Measurements from ENCODE around the gene ADARB1. TPM values are rescaled to one million over a fixed set of nuclear protein-coding genes. Genes with fewer than 3 reads are reported as not detected.

Gene ADARB1
- polyA plus RNA-seq, 1 donor (not counting 4 experiments of a cell fraction or from before 2014, with no cell fraction given) = 13.0 TPM

GRCh38 chr21:45071078-45071873 is 3.1 kb upstream of the ADARB1 start:
- FAIRE-seq (no peak), DNase-seq (ENCODE audit: low read depth, low spot score) (no peak)
- Histone ChIP-seq H3K9me3 (ENCODE audit: control insufficient read depth, low read depth, low read length) (no peaks in the 10 kb centered on the region), H3K4me2 (ENCODE audit: control insufficient read depth, extremely low read depth, insufficient read depth, low read depth, low read length) (no peak overlapping the region), H3K27ac (ENCODE audit: control insufficient read depth, insufficient read depth, low read length) (no peak overlapping the region), H3K9ac (ENCODE audit: control insufficient read depth, extremely low read depth, insufficient read depth, low read length) (no peak overlapping the region), H3K79me2 (ENCODE audit: control insufficient read depth, insufficient read depth, low read length) (peaks cover 8% of the 10 kb centered on the region), H4K20me1 (ENCODE audit: control insufficient read depth, extremely low read depth, insufficient read depth, low read length) (no peaks in the 10 kb centered on the region), H2AFZ (ENCODE audit: control insufficient read depth, low read length) (no peak overlapping the region), H3K4me1 (ENCODE audit: control insufficient read depth, extremely low read depth, insufficient read depth, low read length) (peaks cover 18% of the 10 kb centered on the region), H3K9me1 (ENCODE audit: control insufficient read depth, extremely low read depth, insufficient read depth, low read length) (no peaks in the 10 kb centered on the region), H3K36me3 (ENCODE audit: control insufficient read depth in 2 of 2, extremely low read depth in 1 of 2, insufficient read depth in 2 of 2, low read length in 2 of 2) (no peaks in the 10 kb centered on the region), H3K4me3 (ENCODE audit: control insufficient read depth in 2 of 3, extremely low read depth in 1 of 3, insufficient read depth in 2 of 3, low read depth in 1 of 3, low read length in 3 of 3) (no peak overlapping the region), H3K27me3 (ENCODE audit: control insufficient read depth, extremely low read depth, insufficient read depth, low read length) (no peaks in the 10 kb centered on the region)
- dilution Hi-C loops (cut with MboI; ENCODE audit: extremely low pct_ligation_motif_present, low sequenced_read_pairs) = no loop called here
- TF ChIP-seq EZH2 (IDR thresholded peaks at IDR 0.05; ENCODE audit: low read length) = no peak

- Histone ChIP-seq H3K4me1 (ENCODE audit: control insufficient read depth, extremely low read depth, insufficient read depth, low read length) (peaks cover 19% of the 10 kb centered on the region), H3K4me2 (ENCODE audit: control insufficient read depth, extremely low read depth, insufficient read depth, low read depth, low read length) (no peak overlapping the region), H3K4me3 (ENCODE audit: control insufficient read depth in 2 of 3, extremely low read depth in 1 of 3, insufficient read depth in 2 of 3, low read depth in 1 of 3, low read length in 3 of 3) (no peak overlapping the region), H3K9me1 (ENCODE audit: control insufficient read depth, extremely low read depth, insufficient read depth, low read length) (no peaks in the 10 kb centered on the region), H3K79me2 (ENCODE audit: control insufficient read depth, insufficient read depth, low read length) (peaks cover 12% of the 10 kb centered on the region), H3K27ac (ENCODE audit: control insufficient read depth, insufficient read depth, low read length) (no peak overlapping the region), H2AFZ (ENCODE audit: control insufficient read depth, low read length) (no peak overlapping the region), H3K27me3 (ENCODE audit: control insufficient read depth, extremely low read depth, insufficient read depth, low read length) (no peaks in the 10 kb centered on the region), H4K20me1 (ENCODE audit: control insufficient read depth, extremely low read depth, insufficient read depth, low read length) (no peaks in the 10 kb centered on the region), H3K9ac (ENCODE audit: control insufficient read depth, extremely low read depth, insufficient read depth, low read length) (no peak overlapping the region), H3K36me3 (ENCODE audit: control insufficient read depth in 2 of 2, extremely low read depth in 1 of 2, insufficient read depth in 2 of 2, low read length in 2 of 2) (no peaks in the 10 kb centered on the region), H3K9me3 (ENCODE audit: control insufficient read depth, low read depth, low read length) (no peaks in the 10 kb centered on the region)
- DNase-seq (ENCODE audit: low read depth, low spot score) (no peak), FAIRE-seq (no peak)
- no peak for TF ChIP-seq EZH2 (IDR thresholded peaks at IDR 0.05; ENCODE audit: low read length)
- TF ChIP-seq CTCF (optimal IDR thresholded peaks at IDR 0.05 in 1 of 3, IDR thresholded peaks at IDR 0.05 in 1 of 3, conservative IDR thresholded peaks at IDR 0.05 in 1 of 3; ENCODE audit: extremely low read depth in 1 of 3, insufficient read depth in 2 of 3, low read length in 3 of 3) = no peak
- dilution Hi-C loops (cut with MboI; ENCODE audit: extremely low pct_ligation_motif_present, low sequenced_read_pairs) = no loop called here
These were observed 2.3 kb upstream of the ADARB1 start for GRCh38 chr21:45071874-45072737.
